ENCODE results near the gene CFTR.

- TF ChIP-seq CREM (IDR thresholded peaks at IDR 0.05; ENCODE audit: low read depth) (no peak), RAD21 (IDR thresholded peaks at IDR 0.05; ENCODE audit: insufficient read depth, low read depth, low read length) (no peak), CTCF (IDR thresholded peaks at IDR 0.05 in 2 of 3, conservative IDR thresholded peaks at IDR 0.05 in 1 of 3; ENCODE audit: control insufficient read depth in 2 of 3, extremely low read depth in 1 of 3, insufficient read depth in 1 of 3, low read depth in 3 of 3, low read length in 3 of 3) (no peak), KDM1A (IDR thresholded peaks at IDR 0.05; ENCODE audit: borderline replicate concordance) (no peak), GABPA (IDR thresholded peaks at IDR 0.05; ENCODE audit: low read depth) (no peak), POLR2AphosphoS2 (IDR thresholded peaks at IDR 0.05; ENCODE audit: low read depth, low read length) (no peak), BCL11A (IDR thresholded peaks at IDR 0.05; ENCODE audit: low read depth, low read length) (no peak)
Measured at GRCh38 chr7:117612637-117613036, 132.8 kb downstream of the CFTR start.

All from GM12878 (cell line).